HTERT RPE-1 (cell line): Measurements from ENCODE around the gene TARDBP.
"Not testable (repeated sequence)": the region's sequence is repeated elsewhere in the genome, so short reads cannot be mapped to it uniquely, and the experiment has no call there.

ENCODE experiments used
- in situ Hi-C: fragments of 300-500 bp; cut with MboI; formaldehyde crosslinking; loops from 4 replicates; pipeline ENCODE4 v1.14.3; 2020; ENCODE audit warnings: low sequenced_read_pairs

Gene TARDBP

DNA sequence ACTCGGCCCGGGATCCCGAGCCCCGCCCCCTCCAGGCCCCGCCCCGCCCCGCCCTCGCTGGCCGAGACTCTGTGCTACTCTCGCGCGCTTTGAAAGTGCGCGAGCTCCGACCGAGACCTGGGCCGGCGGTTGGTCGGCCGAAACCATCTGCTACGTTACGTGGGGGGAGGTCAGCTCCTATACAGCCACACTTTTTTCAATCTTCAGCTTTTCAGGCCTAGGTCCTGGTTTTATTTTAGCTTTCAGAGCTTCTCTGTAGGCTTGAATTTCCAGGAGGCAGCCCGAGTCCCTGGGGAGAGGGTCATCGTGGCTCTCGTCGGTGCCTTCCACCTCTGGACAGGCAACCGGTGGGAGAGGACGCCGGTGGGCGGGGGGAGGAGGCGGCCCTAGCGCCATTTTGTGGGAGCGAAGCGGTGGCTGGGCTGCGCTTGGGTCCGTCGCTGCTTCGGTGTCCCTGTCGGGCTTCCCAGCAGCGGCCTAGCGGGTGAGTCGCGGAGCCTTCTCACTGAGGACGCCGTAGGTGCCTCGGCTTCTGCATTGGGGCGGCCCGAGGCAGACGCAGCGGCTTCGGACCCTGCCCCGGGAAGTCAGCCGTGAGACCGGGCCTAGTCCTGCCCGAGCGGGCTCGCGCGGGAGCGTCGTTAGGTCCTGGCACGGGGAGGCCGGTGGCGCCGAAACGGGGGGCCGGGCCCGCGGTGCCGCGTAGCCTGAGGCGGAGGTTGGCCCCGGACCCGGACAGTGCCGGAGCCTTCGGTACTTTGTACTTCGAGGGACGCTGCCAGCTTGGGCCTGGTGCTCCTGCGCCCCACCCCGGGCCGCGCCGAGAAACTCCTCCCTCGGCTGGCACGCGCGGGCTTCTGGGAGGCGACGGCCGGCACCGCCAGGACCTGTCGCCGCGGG lies at the start of gene TARDBP:
TARDBP (plus strand) TSS at position 395 of the 900 bp plus-strand sequence. CDS start 1,074 bp downstream, outside the sequence.
- in situ Hi-C loops = no loop called here

DNA sequence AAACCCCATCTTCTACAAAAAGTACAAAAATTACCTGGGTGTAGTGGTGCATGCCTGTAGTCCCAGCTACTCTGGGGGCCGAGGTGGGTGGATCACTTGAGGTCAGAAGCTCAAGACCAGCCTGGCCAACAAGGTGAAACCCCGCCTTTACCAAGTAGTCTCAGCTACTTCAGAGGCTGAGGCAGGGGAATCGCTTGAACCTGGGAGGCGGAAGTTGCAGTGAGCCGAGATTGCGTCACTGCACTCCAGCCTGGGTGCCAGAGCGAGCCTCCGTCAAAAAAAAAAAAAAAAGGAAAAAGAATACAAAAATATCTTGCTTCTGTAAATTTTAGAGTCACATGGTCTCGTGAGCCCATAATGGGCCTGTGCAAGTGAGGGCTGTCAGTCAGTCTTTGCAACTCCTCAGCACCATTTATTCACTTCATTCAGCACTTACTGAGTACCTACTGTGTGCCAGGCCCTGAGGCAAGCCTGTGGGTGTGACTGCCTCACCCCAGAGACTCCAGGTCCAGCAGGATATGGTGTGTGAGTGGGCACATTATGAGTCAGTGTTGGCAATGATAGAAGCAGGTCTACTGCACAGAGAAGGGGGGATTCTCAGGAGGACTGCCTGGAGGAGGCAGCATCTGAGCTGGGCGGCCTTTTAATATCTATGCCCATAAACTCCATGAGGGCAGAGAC lies 46.8 kb upstream of the TARDBP start:
- in situ Hi-C loops = no loop called here

DNA sequence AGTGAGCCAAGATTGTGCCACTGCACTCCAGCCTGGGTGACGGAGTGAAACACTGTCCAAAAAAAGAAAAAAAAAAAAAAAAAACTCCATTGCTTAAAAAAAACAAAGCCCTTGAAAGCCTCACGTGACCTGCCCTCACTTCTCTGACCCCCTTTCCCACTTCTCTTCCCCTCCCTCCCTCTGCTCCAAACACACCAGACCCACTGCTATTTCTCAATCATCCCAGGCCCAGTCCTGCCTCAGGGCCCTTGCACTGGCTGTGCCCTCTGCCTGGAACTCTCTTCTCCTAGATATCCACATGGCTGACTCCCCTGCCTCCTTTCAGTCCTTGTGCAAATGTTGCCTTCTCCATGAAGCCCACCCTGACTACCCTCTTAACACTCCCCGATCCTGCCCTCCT lies 45.4 kb upstream of the TARDBP start:
- in situ Hi-C loops = no loop called here

DNA sequence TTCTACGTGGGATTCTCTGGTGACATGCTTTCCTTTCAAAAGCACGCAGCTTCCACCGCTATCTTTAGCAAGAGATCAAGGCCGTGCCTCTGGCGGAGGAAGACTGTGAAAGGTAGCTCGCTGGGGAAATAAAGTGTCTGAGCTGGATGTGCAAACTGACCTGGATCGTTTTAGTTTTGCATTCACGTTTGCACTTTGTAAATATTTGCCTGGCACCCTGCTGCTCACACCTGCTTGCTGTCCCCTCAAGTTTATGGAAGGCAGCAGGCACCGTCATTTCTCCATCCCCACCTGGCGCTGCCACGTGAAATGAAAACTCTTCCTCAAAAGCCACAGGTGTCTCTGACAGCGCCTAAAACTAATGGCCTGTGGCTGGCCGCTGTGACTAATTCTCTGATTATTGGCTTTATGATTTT lies 44.0 kb upstream of the TARDBP start:
- in situ Hi-C loops = no loop called here

DNA sequence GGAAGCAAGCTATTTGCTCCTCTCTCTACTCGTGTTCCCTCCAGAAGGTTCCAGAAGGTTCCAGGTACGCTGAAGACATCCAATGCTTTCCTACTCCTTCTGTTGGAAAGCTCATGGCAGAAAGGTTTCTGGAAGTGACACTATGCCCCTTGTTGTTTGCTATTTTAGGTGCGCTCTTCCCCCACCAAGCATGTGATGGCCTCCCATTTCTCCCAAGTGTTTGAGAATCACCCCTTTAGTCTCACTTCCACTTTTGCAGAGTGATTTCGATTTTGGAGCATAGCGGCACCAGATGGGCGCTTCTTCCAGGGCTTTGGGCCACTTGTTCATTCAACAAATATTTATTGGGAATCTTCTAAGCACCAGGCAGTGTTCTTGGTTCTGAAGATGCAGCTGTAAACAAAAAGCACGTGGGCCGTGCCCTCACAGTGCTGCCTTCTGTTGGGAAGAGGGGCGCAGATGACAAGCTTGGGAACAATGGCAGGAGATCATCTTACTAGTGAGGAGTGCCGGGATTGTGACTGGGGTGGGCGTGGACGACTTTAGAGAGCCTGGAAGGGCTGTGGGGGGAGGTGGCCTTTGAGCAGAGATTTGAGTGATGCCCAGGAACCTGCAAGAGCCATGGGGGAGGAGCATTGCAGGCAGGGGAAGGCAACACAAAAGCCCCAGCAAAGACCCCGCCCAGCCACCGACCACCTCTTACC lies 43.0 kb upstream of the TARDBP start:
- in situ Hi-C loops = no loop called here

DNA sequence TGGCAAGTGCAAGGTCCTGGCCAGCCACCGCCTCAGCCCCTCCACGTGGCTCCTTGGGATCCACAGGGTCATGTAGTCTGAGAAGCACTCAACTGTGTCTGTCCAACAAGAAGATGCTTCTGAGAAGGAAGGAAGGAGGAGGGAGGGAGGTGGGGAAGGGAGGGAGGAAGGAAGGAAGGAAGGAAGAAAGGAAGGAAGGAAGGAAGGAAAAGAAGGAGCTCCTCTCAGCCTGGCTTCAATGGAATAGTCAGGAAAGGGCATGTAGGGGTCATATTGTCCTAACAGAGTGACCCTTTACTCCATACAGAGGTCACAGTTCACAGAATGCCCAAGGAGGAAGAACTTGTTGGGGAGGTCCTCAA lies 42.5 kb upstream of the TARDBP start:
- in situ Hi-C loops = no loop called here

DNA sequence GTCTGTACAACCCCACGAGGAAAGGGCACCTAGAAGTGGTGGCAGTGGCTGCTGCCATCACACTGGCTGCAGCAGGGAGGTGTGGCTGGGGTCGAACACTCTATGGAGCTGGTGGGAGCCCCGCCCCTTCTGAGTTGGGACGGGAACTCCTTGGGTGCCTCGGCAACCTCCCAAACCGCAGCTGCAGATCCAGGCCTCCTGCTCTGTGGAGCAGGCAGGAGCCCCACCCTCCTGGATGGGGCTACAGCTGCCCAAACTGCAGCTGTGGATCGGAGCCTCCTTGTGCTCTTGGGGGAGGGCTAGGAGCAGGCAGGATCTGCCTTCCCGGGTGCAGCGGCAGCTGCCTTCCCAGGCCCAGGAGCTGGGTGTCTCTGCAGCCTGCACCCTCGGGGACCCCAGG lies 38.9 kb upstream of the TARDBP start:
- in situ Hi-C loops = no loop called here

DNA sequence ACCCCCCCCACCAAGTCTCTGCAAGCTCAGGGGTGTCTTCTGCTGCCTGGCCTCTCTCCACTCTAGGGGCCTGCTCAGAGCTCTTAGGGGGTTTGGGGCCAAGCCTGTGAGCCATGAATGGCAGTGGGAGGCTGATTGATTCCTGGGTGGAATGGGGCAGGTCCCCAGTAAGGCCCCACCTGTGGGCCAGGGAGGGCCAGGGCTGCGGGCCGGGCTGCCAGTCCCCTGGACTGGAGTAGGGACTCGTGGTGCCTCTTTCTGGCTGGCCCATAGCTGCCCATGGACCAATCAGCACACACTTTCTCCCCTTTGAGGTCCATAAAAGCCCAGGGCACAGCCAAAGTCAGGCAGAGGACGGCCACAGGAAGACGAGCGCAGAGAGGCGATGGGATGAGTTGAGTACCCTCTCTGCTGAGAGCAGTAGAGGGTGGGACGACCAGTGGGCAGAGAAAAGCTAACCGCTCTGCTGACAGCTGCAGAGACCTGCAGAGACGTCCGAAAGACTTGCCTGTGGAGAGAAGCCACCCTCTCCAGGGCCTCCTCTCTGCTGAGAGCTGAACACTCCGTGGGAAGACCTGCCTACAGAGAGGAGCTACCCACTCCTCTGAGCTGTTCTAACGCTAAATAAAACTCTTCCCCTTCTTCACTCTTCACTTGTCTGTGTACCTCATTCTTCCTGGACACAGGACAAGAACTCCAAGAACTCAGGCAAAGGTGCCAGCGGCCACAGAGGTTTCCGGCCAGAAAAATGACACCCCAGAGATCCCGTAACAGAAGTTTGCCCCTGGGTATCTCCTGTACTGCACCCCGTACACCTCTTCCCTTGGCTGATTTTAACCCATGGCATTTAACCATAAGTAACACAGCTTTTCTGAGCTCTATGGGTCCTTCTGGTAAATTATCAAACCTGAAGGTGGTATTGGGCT lies 38.2 kb upstream of the TARDBP start:
- in situ Hi-C loops = no loop called here

DNA sequence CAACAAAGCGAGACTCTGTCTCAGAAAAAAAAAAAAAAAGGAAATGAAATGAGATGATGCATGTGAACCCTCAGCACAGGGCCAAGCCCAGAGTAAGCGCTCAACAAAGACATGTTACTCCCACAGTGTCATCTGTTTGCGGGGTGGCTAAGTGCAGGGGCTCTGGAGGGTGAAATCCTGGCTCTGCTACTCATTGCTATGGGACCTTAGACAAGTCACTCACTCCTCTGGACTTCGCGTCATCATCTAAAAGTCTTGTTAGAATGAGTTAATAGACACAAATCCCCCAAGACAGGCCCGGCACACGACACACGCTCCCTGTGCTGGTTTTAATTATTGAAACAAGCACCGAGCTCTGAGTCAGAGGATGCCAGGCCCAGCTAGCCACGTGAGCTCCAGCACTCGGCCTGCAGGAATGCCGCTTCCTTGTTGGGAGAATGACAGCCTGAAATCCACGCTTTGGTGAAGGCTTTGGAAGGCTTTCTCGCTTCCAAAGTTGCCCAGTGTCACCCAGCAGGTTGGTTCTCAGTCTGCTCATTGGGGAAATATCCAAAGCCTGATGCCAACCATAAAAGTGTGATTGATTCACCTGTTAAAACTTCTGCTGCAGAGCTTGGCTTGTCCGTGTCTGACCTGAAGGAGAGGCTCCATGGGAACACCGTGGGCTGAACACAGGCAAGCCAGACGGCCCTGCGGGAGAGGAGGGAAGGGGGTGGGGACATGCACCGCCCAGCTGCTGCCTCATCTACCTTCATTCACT lies 36.7 kb upstream of the TARDBP start:
- in situ Hi-C loops = no loop called here

DNA sequence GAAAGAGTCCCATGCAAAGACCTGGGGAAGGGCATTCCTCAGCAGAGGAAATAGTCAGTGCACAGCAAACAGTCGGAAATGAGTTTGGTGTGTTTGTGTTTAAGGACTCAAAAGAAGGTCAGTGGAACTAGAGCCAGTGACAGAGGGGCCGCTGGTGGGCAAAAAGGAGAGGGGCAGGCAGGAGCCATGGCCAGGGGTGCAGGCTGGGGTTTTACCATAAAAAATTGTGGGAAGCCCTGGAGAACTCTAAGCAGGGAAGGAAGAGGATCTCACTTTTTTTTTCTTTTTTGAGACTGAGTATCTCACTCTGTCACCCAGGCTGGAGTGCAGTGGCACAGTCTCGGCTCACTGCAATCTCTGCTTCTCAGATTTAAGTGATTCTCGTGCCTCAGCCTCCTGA lies 33.7 kb upstream of the TARDBP start:
- in situ Hi-C loops = no loop called here

DNA sequence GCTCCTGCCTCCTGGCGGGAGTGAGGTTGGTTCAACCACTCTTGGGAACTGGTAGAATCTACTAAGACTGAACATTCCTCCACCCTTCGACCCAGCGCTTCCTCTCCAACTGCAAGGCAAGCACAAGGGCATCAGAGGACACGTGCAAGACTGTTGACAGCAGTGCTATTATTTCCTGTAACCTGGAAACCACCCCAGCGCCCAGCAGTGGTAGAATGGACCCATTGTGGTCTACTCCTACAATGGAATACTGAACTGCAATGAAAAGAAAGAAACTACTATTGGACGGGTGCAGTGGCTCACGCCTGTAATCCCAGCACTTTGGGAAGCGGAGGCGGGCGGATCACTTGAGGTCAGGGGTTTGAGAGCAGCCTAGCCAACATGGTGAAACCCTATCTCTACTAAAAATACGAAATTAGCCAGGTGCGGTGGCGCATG lies 33.0 kb upstream of the TARDBP start:
- in situ Hi-C loops = no loop called here

DNA sequence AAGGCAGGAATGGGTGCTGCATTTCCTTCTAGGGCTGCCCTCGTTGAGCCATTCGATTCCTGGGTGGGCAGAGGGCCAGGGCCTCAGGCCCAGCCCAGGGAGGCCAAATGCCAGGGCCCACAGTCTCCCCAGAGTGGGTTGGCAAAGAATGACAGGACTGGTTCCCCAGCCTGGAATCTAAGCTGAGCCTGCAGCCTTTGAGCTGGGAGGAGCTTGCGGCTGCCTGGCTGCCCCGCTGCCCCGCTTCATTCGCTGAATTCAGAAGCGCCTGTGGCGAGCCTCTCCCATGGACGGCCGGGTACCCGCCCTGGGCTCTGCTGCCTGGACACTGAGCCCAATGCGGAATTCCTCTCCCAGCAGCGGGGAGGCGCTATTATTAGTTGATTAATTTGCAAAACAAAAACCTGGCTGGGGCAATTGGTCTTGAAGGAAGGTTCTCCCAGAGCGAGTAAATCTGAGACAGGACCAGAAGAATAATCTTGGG lies 32.3 kb upstream of the TARDBP start:
- in situ Hi-C loops = no loop called here

DNA sequence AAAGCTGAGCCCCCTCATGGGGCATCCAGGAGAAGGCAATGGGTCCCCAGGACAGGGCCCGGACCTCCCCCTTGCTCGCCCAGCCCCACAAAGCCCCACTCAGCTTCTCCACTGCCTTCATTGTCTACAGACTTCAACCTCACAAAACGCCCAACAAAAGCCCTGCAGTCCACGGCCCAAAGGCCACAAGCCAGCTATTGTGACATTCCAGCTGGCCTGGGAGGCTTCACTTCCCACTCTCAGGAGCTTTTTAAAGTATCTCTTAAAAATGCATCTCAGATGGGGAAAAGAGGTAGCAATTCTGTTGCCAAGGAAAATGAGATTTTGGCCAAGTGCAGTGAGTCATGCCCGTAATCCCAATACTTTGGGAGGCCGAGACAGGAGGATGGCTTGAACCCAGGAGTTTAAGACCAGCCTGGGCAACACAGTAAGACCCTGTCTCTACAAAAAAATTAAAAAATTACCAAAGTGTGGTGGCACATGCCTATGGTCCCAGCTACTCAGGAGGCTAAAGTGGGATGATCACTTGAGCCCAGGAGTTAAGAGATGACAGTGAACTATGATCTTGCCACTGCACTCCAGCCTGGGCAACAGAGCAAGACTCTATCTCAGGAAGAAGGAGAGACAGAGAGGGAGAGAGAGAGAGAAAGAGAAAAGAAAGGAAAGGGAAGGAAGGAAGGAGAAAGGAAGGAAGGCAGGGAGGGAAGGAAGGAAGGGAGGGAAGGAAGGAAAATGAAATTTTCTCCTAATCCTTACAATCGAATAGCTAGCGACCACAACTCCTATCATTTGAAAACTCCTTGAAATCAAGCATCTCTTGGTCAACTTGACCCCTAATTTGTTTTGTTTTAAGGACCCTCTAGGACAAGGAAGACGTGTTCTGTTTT lies 31.4 kb upstream of the TARDBP start:
- in situ Hi-C loops = no loop called here

DNA sequence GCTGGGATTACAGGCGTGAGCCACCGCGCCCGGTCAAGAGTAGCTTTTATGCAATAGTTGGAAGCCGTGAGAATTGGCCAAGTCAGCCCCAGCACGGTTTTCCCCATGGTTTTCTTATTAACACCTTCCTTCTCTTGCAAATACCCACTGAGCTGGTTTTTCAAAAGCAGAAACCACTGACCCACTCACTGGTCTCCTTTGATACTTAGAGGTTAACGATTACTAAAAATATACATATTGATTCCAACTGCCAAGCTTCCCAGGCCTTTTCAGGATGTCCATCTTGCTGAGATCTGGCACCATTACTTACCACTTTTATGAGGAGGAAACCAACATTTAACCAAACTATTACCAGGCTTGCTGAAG lies 25.9 kb upstream of the TARDBP start:
- in situ Hi-C loops = no loop called here

DNA sequence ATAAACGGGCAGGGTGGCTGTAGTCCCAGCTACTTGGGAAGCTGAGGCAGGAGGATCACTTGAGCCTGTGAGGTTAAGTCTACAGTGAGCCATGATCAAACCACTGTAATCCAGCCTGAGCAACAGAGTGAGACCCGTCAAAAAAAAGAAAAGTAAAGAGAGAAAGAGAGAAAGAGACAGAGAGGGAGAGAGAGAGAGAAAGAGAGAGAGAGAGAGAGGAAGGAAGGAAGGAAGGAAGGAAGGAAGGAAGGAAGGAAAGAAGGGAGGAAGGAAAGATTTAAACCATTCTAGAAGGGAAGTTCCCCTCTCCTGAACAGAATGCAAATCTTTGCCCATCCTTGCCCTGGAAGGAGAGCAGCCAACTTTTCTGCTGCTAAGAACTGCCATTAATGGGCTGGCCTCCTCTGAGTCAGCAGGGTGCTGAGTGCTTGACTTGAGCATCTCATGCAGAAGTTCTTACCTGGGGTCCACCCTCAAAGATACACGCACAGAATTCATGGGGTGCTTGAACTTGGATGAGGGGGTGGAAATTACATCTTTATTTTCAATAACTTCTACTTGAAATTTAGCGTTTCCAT lies 24.5 kb upstream of the TARDBP start:
- in situ Hi-C loops = no loop called here

DNA sequence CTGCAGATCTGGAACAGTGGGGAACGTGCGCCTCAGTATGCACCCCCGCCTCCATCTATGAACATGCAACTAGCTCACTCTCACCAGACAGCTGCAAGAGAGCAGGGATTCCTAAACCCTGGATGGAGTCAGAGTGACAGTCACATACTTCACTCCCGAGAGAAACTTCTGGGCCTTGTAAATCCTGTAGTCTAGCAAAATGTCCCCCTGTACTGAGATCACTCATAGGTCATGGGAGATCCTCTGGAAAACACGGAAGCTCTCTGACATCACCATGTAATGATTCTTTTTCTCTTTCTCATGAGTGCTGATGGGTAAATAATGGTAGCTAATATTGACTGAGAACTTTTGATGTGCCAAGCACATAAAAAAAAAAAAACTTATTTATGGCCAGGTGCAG lies 23.4 kb upstream of the TARDBP start:
- in situ Hi-C loops = no loop called here

DNA sequence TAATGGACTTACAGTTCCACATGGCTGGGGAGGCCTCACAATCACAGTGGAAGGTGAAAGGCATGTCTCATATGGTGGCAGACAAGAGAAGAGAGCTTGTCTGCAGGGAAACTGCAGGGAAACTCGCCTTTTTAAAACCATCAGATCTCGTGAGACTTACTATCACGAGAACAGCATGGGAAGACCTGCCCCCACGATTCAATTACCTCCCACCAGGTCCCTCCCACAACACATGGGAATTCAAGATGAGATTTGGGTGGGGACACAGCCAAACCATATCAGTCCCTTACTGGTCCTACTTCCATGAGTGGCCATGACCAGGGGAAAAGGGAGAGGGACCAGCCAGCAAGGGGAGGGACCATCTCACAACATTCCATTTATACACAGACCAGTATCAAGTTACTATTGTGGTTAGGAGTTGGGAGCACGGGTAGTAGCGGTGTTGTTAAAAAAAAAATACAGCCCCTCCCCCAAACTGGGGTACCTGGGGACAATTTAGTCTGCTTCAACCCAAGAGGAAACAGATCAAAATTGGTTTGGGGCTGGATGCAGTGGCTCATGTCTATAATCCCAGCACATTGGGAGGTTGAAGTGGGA lies 22.4 kb upstream of the TARDBP start:
- in situ Hi-C loops = not testable (repeated sequence)

DNA sequence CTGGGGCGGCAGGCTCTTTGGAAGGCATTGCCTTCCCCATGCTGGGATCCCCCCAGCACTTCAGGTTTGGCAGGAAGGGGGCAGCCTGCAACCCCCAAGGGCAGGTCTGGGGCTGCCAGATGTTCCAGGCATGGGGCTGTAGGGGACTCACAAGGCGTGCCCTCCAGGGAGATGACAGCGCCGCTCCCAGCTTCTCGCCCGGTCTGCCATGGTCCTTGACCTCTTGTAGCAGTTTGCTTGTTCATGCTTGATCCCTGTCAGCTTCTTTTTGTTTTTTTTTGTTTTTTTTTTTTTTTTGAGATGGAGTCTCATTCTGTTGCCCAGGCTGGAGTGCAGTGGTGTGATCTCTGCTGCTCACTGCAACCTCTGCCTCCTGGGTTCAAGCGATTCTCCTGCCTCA lies 21.6 kb upstream of the TARDBP start:
- in situ Hi-C loops = no loop called here
